Hepatocyte (in vitro differentiated cells): ENCODE measurements around the gene XPO5. TPM values are rescaled to one million over a fixed set of nuclear protein-coding genes. Genes with fewer than 3 reads are reported as not detected.

Experiments
- DNase-seq: peaks from one replicate; pipeline ENCODE4 v3.0.0-alpha.2; 2016; ENCODE audit warnings: low spot score
- H2AFZ ChIP-seq: fragments of 200-600 bp; sonication (generic); 2 replicates; pipeline ENCODE4 v1.6.0; 2016; ENCODE audit warnings: antibody characterized with exemption, mild to moderate bottlenecking
- H3K27ac ChIP-seq: fragments of 200-600 bp; sonication (generic); 2 replicates; pipeline ENCODE4 v1.5.1; 2016; ENCODE audit warnings: mild to moderate bottlenecking
- H3K27me3 ChIP-seq: fragments of 200-600 bp; sonication (generic); 2 replicates; pipeline ENCODE4 v1.6.1; 2016
- H3K36me3 ChIP-seq: fragments of 200-600 bp; sonication (generic); replicated peaks from 2 replicates; pipeline ENCODE4 v1.5.1; 2016; ENCODE audit warnings: low read depth; ENCODE audit not compliant: insufficient read depth
- H3K4me1 ChIP-seq: fragments of 200-600 bp; sonication (generic); 2 replicates; pipeline ENCODE4 v1.5.1; 2016; ENCODE audit warnings: mild to moderate bottlenecking, moderate library complexity; ENCODE audit not compliant: insufficient read depth
- H3K4me2 ChIP-seq: fragments of 200-600 bp; sonication (generic); 2 replicates; pipeline ENCODE4 v1.6.0; 2016
- H3K4me3 ChIP-seq: fragments of 200-600 bp; sonication (generic); 2 replicates; pipeline ENCODE4 v1.5.1; 2016; ENCODE audit warnings: mild to moderate bottlenecking
- H3K79me2 ChIP-seq: fragments of 200-600 bp; sonication (generic); 2 replicates; pipeline ENCODE4 v1.6.0; 2017; ENCODE audit warnings: mild to moderate bottlenecking
- H3K9me2 ChIP-seq: fragments of 200-600 bp; sonication (generic); replicated peaks from 2 replicates; pipeline ENCODE4 v1.6.0; 2017; ENCODE audit warnings: mild to moderate bottlenecking; ENCODE audit not compliant: insufficient read depth
- H3K9me3 ChIP-seq: fragments of 200-600 bp; sonication (generic); 2 replicates; pipeline ENCODE4 v1.5.1; 2016; ENCODE audit warnings: low read depth, mild to moderate bottlenecking
- H4K20me1 ChIP-seq: fragments of 200-600 bp; sonication (generic); 2 replicates; pipeline ENCODE4 v1.6.0; 2016; ENCODE audit warnings: mild to moderate bottlenecking; ENCODE audit not compliant: insufficient read depth, poor library complexity, severe bottlenecking
- EZH2 ChIP-seq: fragments of 200-600 bp; sonication (generic); IDR thresholded peaks from 2 replicates; pipeline ENCODE4 v1.6.1; 2016; ENCODE audit warnings: antibody characterized with exemption, mild to moderate bottlenecking, borderline replicate concordance
- EZH2phosphoT487 ChIP-seq: fragments of 200-600 bp; sonication (generic); IDR thresholded peaks from one replicate; pipeline ENCODE4 v1.6.1; 2018; ENCODE audit warnings: antibody characterized with exemption, mild to moderate bottlenecking, low read depth, moderate library complexity; ENCODE audit not compliant: unreplicated experiment, severe bottlenecking
- WGBS: methylation state at CpG from one replicate; pipeline ENCODE4 v1.1.6; 2016; ENCODE audit warnings: low lambda C conversion rate; ENCODE audit errors: missing lambda C conversion rate; 5-methylcytosine and 5-hydroxymethylcytosine counted together
- polyA plus RNA-seq: library from polyadenylated mRNA; unstranded; fragments of >200 nt; fragmentation: Nextera tagmentation; extraction: Ambion mirVana; gene quantifications from 2 replicates; pipeline ENCODE4 v1.2.1, GENCODE V29; 2016
- total RNA-seq: library from RNA; depleted of rRNA; stranded (reverse); fragments of >200 nt; gene quantifications from 2 replicates; pipeline ENCODE4 v1.2.3, GENCODE V29; 2014
- TF ChIP-seq, protein P1 (sequence below): fragments of 200-600 bp; sonication (generic); IDR thresholded peaks from 2 replicates; pipeline ENCODE4 v1.5.1; 2016; ENCODE audit warnings: antibody characterized with exemption, mild to moderate bottlenecking; ENCODE audit not compliant: poor library complexity

XPO5 gene
- 21.4 and 23.4 TPM in 2 replicates for total RNA-seq
- 12.0 and 16.2 TPM in 2 replicates for polyA plus RNA-seq

DNA sequence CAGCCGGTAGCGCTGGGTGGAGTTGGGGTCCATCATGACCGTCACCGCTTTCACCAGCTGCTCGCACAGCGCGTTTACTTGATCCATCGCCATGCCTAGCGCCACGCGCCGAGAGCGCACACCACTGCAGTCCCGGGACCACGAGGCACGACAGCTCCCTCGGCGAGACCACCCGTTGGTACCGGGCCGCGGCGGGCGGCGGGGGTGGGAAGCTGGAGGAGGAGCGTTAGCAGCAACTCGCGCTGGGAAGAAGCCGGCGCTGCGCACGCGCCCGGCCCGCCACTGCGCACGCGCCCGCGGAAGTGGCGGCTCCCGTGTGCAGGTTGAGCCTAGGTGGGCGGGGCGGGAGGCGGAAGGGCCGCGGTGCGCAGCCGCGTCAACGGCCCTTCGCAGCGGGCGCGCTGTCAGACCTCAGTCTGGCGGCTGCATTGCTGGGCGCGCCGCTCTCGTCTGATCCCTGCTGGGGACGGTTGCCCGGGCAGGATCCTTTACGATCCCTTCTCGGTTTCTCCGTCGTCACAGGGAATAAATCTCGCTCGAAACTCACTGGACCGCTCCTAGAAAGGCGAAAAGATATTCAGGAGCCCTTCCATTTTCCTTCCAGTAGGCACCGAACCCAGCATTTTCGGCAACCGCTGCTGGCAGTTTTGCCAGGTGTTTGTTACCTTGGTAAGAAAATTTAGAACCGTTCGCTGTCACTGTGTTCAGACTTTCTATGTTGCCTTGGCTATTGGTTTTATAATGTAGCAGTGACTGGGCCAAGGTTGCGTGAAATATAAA is at the start of gene XPO5, which contains the start of gene POLH:
Gene XPO5, minus strand, starts transcription at position 267 of the 780 bp plus-strand sequence. Its CDS starts 174 bp downstream, at position 93.
Gene POLH, plus strand, starts transcription at position 414 of the 780 bp plus-strand sequence. CDS start 6,135 bp downstream, outside the sequence.
- H3K4me2 ChIP-seq, result peak within 1 kb of the TSS; percentile 86
- under 1% methylated on average over 68 of the region's 76 CpGs for WGBS
- no peaks in the 10 kb centered on the region for H3K9me2 ChIP-seq

DNA sequence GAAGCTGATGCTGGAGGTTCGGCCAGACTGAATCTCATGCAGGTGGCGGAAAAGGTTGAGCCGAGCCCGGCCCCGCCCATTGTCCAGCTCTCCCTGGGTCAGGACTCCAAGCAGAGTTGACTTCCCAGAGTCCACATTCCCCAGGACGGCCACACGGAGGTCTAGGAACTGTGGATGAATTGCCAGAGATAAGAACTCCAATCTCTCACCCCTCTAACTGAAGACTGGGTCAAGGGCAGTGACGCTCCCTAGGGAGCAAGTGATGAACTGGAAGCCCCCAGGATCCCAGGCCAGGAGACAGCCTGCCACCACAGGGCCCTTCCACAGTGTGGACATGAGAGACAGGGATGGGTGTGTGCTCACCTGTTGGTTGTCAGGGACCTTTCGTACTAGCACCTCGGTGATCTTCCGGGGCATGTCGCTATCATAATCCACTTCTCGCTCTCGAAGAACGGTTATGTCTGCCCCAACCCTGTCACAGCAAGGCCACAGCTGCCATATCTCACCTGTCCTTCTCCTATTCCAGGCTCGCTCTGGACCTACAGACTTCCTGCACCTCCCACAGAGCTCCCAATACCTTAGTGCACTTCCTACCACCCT is 49.7 kb upstream of the XPO5 start:
- no peak for DNase-seq
- Histone ChIP-seq H3K9me2 (no peaks in the 10 kb centered on the region), H3K27me3 (no peaks in the 10 kb centered on the region), H3K27ac (no peak overlapping the region), H3K36me3 (no peaks in the 10 kb centered on the region), H3K4me3 (no peak overlapping the region), H4K20me1 (no peaks in the 10 kb centered on the region), H3K4me1 (peaks cover 14% of the 10 kb centered on the region), H3K9me3 (no peaks in the 10 kb centered on the region), H3K79me2 (peaks cover 24% of the 10 kb centered on the region), H2AFZ (no peak overlapping the region), H3K4me2 (no peak overlapping the region)
- 93% methylated on average over 16 of the region's 16 CpGs for WGBS
- no peak for TF ChIP-seq EZH2
- TF ChIP-seq, protein P1, sequence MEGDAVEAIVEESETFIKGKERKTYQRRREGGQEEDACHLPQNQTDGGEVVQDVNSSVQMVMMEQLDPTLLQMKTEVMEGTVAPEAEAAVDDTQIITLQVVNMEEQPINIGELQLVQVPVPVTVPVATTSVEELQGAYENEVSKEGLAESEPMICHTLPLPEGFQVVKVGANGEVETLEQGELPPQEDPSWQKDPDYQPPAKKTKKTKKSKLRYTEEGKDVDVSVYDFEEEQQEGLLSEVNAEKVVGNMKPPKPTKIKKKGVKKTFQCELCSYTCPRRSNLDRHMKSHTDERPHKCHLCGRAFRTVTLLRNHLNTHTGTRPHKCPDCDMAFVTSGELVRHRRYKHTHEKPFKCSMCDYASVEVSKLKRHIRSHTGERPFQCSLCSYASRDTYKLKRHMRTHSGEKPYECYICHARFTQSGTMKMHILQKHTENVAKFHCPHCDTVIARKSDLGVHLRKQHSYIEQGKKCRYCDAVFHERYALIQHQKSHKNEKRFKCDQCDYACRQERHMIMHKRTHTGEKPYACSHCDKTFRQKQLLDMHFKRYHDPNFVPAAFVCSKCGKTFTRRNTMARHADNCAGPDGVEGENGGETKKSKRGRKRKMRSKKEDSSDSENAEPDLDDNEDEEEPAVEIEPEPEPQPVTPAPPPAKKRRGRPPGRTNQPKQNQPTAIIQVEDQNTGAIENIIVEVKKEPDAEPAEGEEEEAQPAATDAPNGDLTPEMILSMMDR, result no peak
- no peak for TF ChIP-seq EZH2phosphoT487

More for the DNA sequence above, at the start of gene XPO5, which contains the start of gene POLH:
- DNase-seq, result peak; percentile 97
- peak within 1 kb of the TSS; percentile 89 for H3K27ac ChIP-seq
- peaks cover 66% of the 10 kb centered on the region for H3K79me2 ChIP-seq
- H2AFZ ChIP-seq, result peak within 1 kb of the TSS; percentile 92
- TF ChIP-seq EZH2, result no peak
- H3K4me1 ChIP-seq, result peaks cover 13% of the 10 kb centered on the region
- no peaks in the 10 kb centered on the region for H3K27me3 ChIP-seq
- H3K4me3 ChIP-seq, result peak within 1 kb of the TSS; percentile 87
- H3K36me3 ChIP-seq, result no peaks in the 10 kb centered on the region
- no peaks in the 10 kb centered on the region for H3K9me3 ChIP-seq
- H4K20me1 ChIP-seq, result no peaks in the 10 kb centered on the region

DNA sequence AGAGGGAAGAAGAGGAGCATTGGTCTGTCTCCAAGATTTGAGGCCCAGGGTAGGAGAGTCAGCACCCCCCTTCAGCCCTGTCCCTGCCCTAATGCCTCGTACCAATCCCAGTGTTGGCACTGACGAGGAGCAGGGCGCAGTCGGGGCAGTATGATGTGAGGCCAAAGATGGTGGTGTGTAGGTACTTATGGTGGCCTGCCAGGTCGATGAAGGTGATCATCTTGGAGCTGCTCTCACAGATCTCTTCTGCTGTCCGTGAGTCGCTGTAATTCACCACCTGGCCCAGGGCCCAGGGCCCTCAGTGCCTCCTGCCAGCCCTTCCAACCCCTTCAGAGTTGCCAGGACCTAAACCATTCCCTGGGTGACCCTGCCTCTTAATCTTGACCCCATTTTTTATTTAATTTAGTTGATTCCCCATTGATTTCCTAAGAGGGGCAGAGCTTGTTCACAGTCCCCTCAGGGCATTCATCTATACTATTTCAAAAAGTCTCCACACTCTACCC is 49.0 kb upstream of the XPO5 start:
- DNase-seq, result no peak
- H3K4me2 ChIP-seq, result no peak overlapping the region
- H3K36me3 ChIP-seq, result no peaks in the 10 kb centered on the region
- TF ChIP-seq, protein P1, result no peak
- TF ChIP-seq EZH2 (no peak), EZH2phosphoT487 (no peak)
- WGBS, result over 99% methylated on average over 7 of the region's 7 CpGs
- no peak overlapping the region for H2AFZ ChIP-seq
- H3K4me1 ChIP-seq, result peaks cover 14% of the 10 kb centered on the region
- peaks cover 24% of the 10 kb centered on the region for H3K79me2 ChIP-seq
- H3K9me2 ChIP-seq, result no peaks in the 10 kb centered on the region
- H3K27ac ChIP-seq, result no peak overlapping the region
- H3K4me3 ChIP-seq, result no peak overlapping the region
- no peaks in the 10 kb centered on the region for H4K20me1 ChIP-seq
- no peaks in the 10 kb centered on the region for H3K9me3 ChIP-seq
- H3K27me3 ChIP-seq, result no peaks in the 10 kb centered on the region
